HG02588 (cell line): ENCODE results near the gene IRF2BPL.
A peak's percentile ranks its signal among the peaks of the same experiment; 100 is the strongest.
"Not testable (repeated sequence)": the region's sequence is repeated elsewhere in the genome, so short reads cannot be mapped to it uniquely, and the experiment has no call there.

Experiments
- ATAC-seq: cut with Tn5 transposase; IDR thresholded peaks from one replicate; pipeline ENCODE4 v1.9.1; 2021; ENCODE audit warnings: mild to moderate bottlenecking, moderate library complexity; ENCODE audit not compliant: unreplicated experiment

IRF2BPL gene

GRCh38 chr14:77036484-77037214 lies 8.1 kb upstream of the IRF2BPL start:
- no peak for ATAC-seq

GRCh38 chr14:77035267-77035666 lies 6.8 kb upstream of the IRF2BPL start:
- no peak for ATAC-seq

- peak; percentile 76 for ATAC-seq
Measured at GRCh38 chr14:77033622-77034589, 5.4 kb upstream of the IRF2BPL start.

- ATAC-seq, result no peak
Measured at GRCh38 chr14:77032844-77033621, 4.5 kb upstream of the IRF2BPL start.

- no peak for ATAC-seq
Measured at GRCh38 chr14:77032491-77032843, 4.0 kb upstream of the IRF2BPL start.

- no peak for ATAC-seq
Measured at GRCh38 chr14:77031759-77032490, 3.4 kb upstream of the IRF2BPL start.

- ATAC-seq, result peak; percentile 28
Measured at GRCh38 chr14:77027538-77028383, 747 bp downstream of the IRF2BPL start.

- ATAC-seq, result peak; percentile 9
Measured at GRCh38 chr14:77026930-77027537, 1.5 kb downstream of the IRF2BPL start.

GRCh38 chr14:77026166-77026929 lies 2.2 kb downstream of the IRF2BPL start:
- no peak for ATAC-seq

- no peak for ATAC-seq
Measured at GRCh38 chr14:77025744-77026165, 2.8 kb downstream of the IRF2BPL start.

GRCh38 chr14:77024171-77024691 lies 4.3 kb downstream of the IRF2BPL start:
- ATAC-seq, result no peak

- ATAC-seq, result no peak
Measured at GRCh38 chr14:77023001-77023996, 5.2 kb downstream of the IRF2BPL start.

- ATAC-seq, result no peak
Measured at GRCh38 chr14:77022236-77022852, 6.2 kb downstream of the IRF2BPL start.

- ATAC-seq, result not testable (repeated sequence)
Measured at GRCh38 chr14:77021424-77021823, 7.1 kb downstream of the IRF2BPL start.

GRCh38 chr14:77018785-77019184 lies 9.7 kb downstream of the IRF2BPL start:
- no peak for ATAC-seq

GRCh38 chr14:77017666-77018065 lies 10.8 kb downstream of the IRF2BPL start:
- ATAC-seq, result no peak
